HTERT RPE-1 (cell line): ENCODE data around the gene PDP2.

Experiments used
- in situ Hi-C: fragments of 300-500 bp; cut with MboI; formaldehyde crosslinking; loops from 4 replicates; pipeline ENCODE4 v1.14.3; 2020; ENCODE audit warnings: low sequenced_read_pairs

PDP2 gene

DNA sequence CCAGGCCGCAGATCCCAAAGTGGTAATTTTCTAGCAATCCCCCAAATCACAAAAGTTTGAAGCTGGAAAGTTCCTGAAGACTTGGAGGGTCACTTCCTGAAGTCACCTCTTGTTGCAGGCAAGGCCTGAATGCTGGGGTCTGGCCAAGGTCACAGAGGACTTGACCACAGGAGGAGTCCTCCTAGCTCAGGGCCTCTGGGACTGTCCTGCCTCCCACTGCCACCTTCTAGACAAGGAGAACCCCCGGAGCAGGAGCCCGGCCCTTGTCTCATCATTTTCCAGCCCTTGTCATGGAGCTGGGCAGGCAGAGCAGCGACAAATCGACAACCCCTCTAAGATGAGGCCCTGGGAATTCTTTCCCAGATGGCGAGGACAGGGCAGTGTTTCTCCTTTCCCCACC is 38.0 kb downstream of the PDP2 start:
- in situ Hi-C loops, result no loop called here

DNA sequence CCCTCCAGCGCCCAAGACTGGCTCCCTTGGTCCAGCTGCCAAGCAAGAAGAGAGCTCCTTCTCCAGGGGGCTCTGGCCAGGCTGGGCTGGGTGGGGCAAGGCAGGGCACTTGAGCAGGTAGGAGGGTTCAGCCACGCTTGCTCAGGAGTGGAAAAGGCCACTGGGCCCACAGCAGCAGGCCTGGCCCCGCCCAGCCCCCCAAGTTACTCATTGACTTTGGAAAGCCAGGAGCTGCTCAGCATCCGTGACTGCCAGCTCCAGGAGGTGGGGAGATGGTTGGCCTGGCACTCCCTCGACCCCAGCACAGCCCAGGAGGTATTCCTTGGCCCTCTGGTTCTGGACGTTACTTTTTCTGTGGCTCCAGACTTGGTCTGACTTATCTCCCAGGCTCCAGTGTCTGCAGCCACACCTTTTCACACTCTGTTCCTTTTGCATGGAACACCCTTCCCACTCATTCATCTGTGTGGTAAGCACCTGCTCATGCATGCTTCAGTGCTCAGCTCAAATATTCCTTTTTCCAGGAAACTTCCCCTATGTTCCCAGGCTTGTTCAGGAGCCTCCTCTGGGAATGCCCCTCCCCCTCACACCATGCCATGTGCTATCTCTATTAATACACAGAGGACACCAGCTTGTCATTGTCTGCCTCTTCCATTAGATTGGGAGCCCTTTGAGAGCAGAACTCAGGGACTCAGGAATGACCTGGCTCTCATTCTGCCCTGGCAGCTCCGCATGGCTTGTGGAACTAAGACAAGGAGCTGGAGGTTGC is 38.7 kb downstream of the PDP2 start, which contains the start of gene CDH16:
CDH16 (minus strand) TSS at position 83 of the 766 bp plus-strand sequence. CDS start 820 bp downstream, outside the sequence.
- in situ Hi-C loops, result no loop called here

DNA sequence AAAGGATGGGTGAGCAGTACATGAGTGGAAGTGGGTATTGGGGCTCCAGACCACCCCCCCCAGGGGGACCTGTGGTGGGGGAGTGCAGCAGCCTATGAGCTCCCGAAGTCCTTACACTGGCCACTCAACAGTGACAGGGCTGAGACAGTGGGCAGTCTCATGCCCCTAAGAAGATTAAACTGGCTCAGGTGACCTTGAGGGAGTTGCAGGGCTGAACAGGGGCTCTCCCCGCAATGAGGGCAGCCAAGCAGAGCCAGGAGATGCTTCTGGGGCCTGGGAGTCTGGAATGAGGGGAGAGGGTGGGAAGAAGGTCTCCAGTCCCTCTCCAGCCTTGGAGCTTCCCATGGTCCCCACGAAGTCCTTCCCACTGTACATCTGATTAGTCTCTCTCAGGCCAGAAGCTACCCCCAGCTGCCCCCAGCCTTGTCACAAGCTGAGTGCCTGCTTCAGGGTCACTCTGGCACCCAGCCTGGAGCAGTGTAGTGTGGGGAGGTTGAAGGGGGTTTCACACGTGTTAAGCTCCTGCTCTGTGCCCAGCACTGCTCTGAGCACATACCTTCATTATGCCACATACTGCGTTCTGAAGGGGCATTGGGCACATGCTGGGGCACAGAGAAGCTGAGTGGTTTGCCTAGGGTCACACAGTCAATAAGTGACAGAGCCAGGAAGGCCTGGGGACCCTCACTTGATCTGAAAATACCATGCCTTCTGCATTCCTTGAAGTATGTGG is 39.4 kb downstream of the PDP2 start:
- in situ Hi-C loops, result no loop called here

DNA sequence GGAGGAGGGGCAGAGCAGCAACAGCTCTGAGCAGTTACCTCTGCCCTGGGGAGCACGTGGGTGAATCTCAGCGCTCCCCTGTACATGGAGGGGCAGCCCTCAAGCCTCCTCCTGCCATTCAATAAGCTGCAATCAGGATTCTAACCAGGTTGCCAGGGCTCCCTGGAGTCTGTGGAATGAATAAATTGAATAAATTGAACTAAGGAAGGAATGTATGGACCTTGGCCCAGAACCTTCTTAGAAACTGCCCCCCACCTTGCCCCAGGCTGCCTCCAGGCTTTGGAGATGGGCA is 39.9 kb downstream of the PDP2 start:
- in situ Hi-C loops, result no loop called here

DNA sequence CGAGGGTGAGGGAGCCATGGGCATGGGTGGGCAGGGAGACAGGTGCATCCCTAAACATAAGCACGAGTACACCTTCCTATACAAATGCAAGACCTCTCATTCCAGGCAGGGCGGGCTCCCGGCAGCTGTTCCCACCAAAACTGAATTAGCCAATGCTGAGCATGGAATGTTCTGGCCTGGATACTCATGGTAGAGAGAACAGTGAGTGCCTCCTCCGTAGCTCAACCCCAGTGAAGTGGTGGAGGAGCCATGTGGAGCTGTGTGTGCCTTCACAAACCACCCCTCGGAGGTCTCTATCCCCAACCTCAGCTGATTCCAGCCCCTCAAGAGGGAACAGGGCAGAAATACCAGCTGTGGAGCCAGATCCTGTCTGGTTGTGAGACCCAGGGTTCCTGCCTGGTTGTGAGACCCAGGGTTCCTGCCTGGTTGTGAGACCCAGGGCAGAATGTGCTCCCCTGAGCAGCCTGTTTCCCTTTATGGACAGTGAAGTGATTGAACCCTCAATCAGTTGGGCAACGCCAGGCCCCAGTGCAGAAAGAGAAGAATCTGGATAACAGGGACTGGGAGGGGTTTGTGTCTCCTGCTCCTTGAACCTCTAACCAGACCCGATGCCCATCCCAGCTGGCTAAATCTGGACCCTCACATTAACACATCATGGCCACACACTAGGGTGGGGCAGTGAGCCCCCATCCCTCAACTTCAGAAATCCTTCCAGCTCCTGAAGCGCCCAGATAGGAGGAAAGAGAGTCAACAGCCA is 40.8 kb downstream of the PDP2 start:
- in situ Hi-C loops, result no loop called here

DNA sequence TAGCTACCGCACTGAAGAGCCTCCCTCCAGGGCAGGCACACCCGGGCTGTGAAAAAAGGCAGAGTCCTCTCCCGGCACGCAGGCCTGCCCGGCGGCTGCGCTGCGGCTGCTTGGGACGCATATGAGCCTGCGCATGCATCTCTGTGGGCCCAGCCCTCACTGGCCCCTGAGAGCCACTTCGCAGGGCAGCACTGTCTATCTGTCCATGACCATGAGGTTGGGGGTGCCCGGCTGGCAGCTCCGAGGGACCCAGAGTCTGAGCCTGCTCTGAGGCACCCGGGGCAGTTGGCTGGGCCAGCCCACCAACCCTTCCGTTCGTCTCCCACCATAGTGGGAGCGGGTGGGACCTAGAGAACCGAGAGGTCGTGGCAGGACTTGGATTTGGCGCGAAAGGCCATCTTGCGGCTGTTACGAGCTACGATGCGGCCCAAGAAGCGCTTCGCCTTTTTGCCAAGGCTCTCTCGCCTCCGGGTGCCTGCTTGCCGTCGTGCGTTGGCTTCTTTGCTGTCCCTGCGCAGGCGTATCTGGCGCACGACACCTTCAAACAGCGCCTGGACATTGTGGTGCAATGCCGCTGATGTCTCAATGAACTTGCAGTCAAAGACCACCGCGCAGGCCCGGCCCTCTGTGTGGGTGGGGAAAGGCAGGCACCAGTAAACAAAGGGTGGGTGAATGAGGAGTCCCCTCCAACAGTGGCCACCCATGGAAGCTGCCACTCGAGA is 41.6 kb downstream of the PDP2 start:
- in situ Hi-C loops, result no loop called here

DNA sequence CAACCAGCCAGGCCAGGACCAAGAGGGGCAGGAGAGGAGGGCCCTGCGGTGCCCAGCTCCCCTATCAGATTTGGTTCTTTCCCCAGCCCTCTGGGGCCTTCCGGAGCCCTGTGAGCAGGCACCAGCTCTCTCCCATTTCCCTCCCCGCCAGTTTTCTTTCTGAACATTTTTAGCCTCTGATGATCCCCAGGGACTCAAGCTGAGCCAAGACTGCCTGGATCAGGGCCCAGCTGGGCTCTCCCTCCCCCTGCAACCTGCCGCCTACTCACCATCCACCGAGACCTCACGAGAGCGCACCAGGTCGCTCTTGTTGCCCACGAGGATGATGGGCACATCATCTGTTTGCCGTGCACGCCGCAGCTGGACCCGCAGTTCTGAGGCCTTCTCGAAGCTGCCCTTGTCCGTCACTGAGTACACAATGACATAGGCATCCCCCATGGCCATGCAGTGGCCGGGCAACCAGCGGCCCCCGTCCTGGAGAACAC is 43.0 kb downstream of the PDP2 start:
- in situ Hi-C loops, result no loop called here

DNA sequence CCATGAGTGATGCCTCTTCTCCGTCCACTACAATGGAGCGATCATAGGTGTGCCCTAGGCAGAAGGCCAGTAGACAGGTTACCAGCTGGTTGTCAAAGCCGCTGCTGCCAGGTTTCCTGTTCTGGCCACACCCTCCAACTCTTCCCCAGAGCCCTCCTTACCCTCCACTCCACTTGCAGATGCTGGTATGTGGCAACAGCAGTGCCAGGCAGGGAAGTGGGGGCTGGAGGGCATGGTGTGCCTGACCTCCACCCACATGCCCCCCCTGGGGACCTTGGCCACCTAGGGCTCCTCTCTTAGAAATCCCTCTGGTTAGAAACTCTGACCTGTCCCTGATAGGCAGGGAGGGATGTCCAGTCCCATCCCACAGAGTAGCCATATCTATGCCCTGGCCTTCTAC is 43.6 kb downstream of the PDP2 start:
- in situ Hi-C loops, result no loop called here

DNA sequence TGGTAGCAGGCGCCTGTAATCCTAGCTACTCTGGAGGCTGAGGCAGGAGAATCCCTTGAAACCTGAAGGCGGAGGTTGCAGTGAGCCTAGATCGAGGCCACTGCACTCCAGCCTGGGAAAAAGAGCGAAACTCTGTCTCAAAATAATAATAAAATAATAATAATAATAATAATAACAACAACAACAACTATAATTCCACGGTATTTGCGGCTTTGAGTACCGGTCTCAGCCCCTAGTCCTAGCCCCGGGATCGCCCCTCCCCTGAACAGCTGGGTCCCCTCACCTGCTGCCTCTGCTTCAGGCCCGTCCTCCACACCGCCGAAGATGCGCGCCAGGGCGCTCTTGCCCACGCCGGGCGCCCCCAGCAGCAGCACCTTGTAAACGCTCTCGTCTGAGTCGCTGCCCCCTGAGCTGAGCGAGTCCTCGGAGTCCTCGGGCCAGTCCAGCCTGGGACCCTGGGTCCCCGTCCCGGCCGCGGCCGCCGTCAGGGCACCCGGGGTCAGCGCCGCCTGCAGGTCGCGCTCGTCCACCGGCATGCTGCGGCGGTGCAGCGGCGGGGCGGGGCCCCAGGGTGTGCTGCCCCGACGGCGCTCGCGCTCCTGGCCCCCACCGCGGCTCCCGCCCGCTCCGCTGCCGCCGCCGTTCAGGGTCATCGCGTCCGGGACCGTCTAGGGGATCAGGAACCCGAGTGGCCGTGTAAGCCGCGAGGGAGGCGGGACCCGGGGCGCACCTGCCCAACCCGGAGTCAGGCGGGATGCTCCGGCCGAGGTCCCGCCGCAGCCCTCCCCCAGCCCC is 44.4 kb downstream of the PDP2 start:
- in situ Hi-C loops, result no loop called here

DNA sequence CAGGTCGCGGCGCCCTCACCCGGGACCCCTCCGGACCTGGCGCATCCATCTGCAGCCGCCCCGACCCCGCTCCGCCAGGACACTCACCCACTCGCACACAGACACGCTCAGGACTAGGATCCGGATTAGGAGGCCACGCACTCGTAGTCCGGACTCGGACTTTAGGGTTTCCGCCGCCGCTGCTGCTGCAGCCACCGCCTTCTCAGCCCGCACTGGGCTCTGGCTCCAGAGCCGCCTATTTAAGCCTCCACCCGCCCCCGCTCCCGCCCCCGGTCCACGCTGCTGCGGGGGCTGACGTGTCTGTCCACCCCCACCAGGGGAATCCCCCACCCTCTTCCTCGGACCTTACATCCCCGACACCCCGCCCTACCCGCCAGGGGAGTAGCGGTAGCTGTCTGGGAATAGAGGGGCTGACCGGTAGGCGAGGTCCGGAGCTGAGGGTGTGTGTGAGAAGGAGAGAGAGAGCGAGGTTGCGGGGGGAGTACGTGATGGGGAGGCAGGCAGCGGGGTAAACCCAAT is 45.1 kb downstream of the PDP2 start, which contains the start of gene RRAD:
RRAD (minus strand) TSS at position 214 of the 519 bp plus-strand sequence. CDS start 356 bp downstream, outside the sequence.
- in situ Hi-C loops, result no loop called here

DNA sequence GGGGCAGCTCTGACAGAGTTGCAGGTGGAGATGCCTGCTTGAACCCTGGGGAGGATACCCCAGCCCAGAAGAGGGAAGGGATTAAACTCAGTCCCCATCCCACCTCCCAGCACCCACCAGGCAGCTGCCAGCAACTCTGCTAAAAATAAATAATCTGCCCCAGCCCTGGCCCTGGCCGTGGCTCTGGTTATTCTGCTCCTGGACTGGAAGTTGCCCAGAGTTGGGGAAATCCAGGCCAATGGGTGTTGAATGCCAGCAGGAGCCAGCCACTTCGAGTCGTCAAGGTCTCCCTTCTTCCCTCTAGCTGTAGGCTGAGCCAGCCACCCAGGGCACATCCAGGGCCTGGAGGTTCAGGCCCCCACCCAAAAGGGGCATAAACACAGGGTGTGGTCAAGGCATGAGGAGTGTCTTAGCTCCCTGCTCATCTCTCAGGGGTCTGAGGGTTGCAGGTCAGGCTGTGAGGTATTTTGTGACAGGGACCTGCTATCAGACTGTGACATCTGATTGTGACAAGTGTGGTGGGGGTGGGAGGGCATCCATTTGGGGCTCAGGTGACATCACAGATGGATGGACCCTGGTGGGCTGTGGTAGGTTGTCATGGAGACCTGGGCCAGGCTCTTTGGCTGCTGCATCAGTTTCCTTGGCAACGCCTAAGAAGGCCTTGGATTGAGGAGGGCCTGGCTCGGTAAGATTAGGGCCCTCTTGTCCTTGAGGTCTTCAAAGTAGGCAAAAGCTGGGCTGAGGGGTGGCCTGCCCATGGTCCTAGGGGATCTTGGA is 46.0 kb downstream of the PDP2 start:
- in situ Hi-C loops, result no loop called here

DNA sequence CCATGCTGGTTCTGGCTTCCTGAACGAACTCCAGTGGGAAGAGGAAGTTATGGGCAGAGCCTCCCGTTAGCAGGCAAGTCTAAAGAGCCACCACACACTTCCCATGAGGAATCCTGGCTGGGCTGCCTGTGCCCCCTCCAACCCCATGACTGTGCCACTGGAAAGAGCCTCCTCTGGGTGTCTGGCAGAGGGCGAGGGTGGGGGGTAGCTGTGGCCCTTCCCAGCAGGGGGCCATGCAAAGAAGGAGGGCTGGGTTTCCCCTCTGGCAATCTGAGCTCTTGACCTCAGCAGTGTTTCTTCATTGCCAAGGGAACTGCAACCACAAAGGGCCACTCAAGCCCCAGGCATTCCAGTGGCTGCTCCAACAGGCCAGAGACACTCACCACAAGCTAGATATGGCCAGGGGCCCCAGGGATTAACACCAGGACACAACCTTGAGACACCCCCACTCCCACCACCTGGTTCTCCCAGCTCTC is 46.7 kb downstream of the PDP2 start:
- in situ Hi-C loops, result no loop called here

DNA sequence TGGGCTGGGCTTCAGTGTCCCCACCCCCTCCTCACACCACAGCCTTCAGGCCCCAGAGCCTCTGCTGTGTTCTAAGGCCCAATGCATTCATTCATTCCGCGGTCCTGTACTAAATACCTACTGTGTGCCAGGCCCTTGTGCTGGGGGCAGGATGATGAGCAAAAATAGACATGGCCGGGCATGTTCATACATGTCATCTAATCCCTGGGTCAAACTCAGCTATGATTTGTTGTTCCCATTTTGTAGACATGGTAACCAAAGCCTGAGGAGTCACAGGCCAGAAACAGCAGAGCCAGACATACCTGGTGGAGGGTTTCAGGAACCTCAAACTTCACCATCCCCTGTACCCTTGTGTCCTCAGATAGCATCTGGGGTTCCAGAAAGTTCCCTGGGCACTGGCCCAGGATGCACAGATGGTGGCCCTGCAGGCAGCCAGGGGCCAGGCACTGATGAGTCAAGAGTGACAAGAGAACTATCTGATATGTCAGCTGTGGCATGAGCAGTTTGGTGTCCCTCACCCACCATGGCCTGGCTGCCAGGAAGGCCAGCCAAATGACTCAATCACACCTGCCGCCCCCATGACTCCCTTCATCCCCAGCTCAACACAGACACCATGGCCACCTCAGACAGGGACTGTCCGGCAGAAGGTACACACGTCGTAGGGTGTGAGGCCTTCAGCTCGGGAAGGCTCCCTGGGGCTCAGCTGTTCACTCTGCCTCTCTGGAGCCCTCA is 47.8 kb downstream of the PDP2 start:
- in situ Hi-C loops, result no loop called here

DNA sequence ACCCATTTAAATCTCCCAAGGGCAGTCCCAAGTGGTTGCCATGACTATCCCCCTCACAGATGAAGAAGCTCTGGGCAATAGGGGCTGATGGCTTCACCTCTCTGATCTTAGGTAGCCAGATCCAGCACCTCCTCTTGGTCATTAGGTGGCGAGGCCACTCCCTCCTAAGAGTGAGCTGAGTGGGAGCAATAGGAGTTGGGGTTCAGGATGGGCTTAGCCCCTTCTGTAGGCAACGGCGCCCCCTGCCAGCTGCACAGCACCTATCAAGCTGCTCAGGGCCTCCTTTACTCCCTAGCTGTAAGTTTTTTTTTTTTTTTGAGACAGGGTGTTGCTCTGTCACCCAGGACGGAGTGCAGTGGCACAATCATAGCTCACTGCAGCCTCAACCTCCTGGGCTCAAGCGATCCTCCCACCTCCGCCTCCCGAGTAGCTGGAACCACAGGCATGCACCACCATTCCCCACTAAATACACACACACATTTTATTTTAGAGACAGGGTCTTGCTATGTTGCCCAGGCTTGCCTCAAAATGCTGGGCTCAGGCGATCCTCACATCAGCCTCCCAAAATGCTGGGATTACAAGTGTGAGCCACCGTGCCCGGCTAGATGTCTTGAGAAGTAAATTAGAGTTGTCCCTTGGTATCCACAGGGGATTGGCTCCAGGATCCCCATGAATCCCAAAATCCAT is 48.5 kb downstream of the PDP2 start:
- in situ Hi-C loops, result no loop called here

DNA sequence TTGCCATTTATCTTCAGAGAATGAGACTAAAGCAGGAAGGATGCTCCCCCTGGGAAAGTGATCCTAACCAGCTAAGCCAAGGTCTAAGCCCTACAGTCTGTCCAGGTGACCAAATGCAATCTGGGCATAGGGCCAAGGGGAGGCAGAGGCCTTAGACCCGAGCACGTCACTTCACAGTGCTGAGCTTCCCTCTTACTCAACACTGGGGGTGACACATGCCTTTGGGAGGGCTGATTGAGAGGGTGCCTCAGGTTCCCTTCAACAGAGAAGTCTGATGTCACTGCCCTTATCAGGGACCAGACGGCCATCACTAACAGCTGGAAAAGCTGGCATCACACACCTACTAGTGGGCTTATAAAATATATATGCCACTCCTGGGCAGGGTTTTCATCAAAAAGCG is 49.9 kb downstream of the PDP2 start:
- in situ Hi-C loops, result no loop called here

DNA sequence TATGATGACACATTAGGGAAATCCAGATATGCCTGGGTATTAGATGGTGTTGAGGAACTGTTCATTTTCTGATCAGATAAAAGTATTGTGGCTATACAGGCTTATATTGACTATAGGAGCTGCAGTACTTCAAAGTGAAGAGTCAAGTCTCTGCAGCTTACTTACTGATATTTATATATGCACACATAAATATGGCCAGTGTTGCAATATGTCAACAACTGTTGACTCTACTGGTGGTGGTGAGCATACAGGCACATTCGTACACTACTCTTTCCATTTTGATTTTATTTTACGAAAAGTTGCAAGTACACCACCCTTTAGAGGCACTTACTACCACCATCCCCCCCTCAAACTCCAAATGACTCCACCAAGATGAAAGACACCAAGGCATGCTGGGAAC is 51.4 kb downstream of the PDP2 start:
- in situ Hi-C loops, result no loop called here

DNA sequence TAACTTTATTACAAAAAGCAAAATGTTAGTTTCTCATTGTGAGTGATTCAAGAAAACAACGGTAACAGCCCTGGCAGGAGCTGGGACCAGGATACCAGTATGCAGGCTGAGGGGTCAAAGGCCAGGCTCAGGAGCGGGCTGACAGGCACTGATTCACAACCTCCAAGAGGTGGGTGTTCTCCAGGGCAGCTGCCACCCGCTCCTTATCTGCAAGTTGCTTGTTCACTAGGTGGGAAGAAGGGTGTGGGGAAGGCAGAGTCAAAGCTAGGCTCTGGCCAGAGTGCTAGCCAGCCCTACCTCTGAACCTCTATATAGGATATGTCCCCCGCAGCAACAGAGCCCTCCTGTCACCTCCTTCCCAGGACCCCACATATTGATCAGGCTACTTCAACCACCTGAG is 51.8 kb downstream of the PDP2 start:
- in situ Hi-C loops, result no loop called here

DNA sequence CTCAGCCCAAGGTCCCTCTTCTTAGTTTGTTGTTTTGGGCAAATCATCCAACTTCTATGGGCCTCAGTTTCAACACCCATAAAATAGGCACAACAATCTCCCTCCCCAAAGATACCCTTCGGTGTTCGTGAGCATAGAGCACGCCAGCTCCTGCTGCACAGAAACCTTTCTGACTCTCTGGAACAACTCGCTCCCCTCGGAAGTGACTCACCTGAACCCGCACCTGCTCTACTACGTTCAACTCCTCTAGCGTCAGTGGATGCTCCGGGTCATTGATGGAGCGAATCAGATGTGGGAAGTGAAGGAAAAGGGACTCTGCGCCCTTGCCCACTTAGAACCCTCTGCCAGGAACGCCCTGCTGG is 53.4 kb downstream of the PDP2 start:
- in situ Hi-C loops, result no loop called here
